ENCODE data around the gene FBXL17. TPM values are rescaled to one million over a fixed set of nuclear protein-coding genes. Genes with fewer than 3 reads are reported as not detected.

FBXL17 gene
- total RNA-seq, 1 donor from 2014 or later: 26.9 TPM

GRCh38 chr5:108257996-108258395 lies 123.9 kb downstream of the FBXL17 start:
- POLR2A ChIA-PET: no interaction called here
- intact Hi-C loops (cut with micrococcal nuclease): no loop called here
- no peak for DNase-seq
- ATAC-seq (ENCODE audit: low read depth): no peak
- no peak overlapping the region for H3K4me3 Mint-ChIP-seq
- H3K27me3 Mint-ChIP-seq: no peaks in the 10 kb centered on the region
- H3K9me3 Mint-ChIP-seq: no peaks in the 10 kb centered on the region
- CTCF ChIA-PET: interaction anchor here (2.8 kb wide), 1 partner anchor 124 kb away, joined by 10 read pairs; the partner anchor contains the start of gene FBXL17
- H3K4me1 Mint-ChIP-seq: peaks cover 7% of the 10 kb centered on the region
- no peak for TF ChIP-seq CTCF (IDR thresholded peaks at IDR 0.05)
- no peaks in the 10 kb centered on the region for H3K36me3 Mint-ChIP-seq (ENCODE audit: low read depth)
- H3K27ac Mint-ChIP-seq: no peak overlapping the region

- CTCF ChIA-PET: no interaction called here
- no peak for TF ChIP-seq CTCF (IDR thresholded peaks at IDR 0.05)
- H3K4me3 Mint-ChIP-seq: no peak overlapping the region
Measured at GRCh38 chr5:108255468-108255867, 126.4 kb downstream of the FBXL17 start.

GRCh38 chr5:108251350-108251749 lies 130.5 kb downstream of the FBXL17 start:
- TF ChIP-seq CTCF (IDR thresholded peaks at IDR 0.05): no peak
- Mint-ChIP-seq H3K27ac (no peak overlapping the region), H3K36me3 (ENCODE audit: low read depth) (peaks cover 7% of the 10 kb centered on the region), H3K4me3 (no peak overlapping the region), H3K4me1 (no peaks in the 10 kb centered on the region), H3K9me3 (no peaks in the 10 kb centered on the region), H3K27me3 (no peaks in the 10 kb centered on the region)
- ATAC-seq (ENCODE audit: low read depth): no peak
- POLR2A ChIA-PET: no interaction called here
- CTCF ChIA-PET: interaction anchor here (1.8 kb wide), 1 partner anchor 9 kb away, joined by 11 read pairs; no protein-coding TSS in a partner anchor
- intact Hi-C loops (cut with micrococcal nuclease): no loop called here
- DNase-seq: no peak

More at GRCh38 chr5:108255468-108255867, 126.4 kb downstream of the FBXL17 start:
- Mint-ChIP-seq H3K27me3 (no peaks in the 10 kb centered on the region), H3K9me3 (no peaks in the 10 kb centered on the region), H3K27ac (no peak overlapping the region), H3K36me3 (ENCODE audit: low read depth) (no peaks in the 10 kb centered on the region), H3K4me1 (peaks cover 5% of the 10 kb centered on the region)
- intact Hi-C loops (cut with micrococcal nuclease): no loop called here
- ATAC-seq (ENCODE audit: low read depth) (no peak), DNase-seq (no peak)
- POLR2A ChIA-PET: no interaction called here

GRCh38 chr5:108249785-108250426 lies 132.0 kb downstream of the FBXL17 start:
- Mint-ChIP-seq H3K27ac (no peak overlapping the region), H3K4me3 (no peak overlapping the region), H3K36me3 (ENCODE audit: low read depth) (peaks cover 7% of the 10 kb centered on the region), H3K9me3 (no peaks in the 10 kb centered on the region), H3K27me3 (no peaks in the 10 kb centered on the region), H3K4me1 (no peaks in the 10 kb centered on the region)
- ATAC-seq (ENCODE audit: low read depth) (no peak), DNase-seq (no peak)
- POLR2A ChIA-PET: no interaction called here
- no peak for TF ChIP-seq CTCF (IDR thresholded peaks at IDR 0.05)
- intact Hi-C loops (cut with micrococcal nuclease): no loop called here
- CTCF ChIA-PET: interaction anchor here (2.3 kb wide), 1 partner anchor 10 kb away, joined by 10 read pairs; no protein-coding TSS in a partner anchor

- CTCF ChIA-PET: interaction anchor here (2.3 kb wide), 1 partner anchor 11 kb away, joined by 10 read pairs; no protein-coding TSS in a partner anchor
- no peaks in the 10 kb centered on the region for H3K4me1 Mint-ChIP-seq
- POLR2A ChIA-PET: no interaction called here
Measured at GRCh38 chr5:108249095-108249784, 132.7 kb downstream of the FBXL17 start.

More at GRCh38 chr5:108249095-108249784, 132.7 kb downstream of the FBXL17 start:
- H3K9me3 Mint-ChIP-seq: no peaks in the 10 kb centered on the region
- no peak for TF ChIP-seq CTCF (IDR thresholded peaks at IDR 0.05)
- H3K27ac Mint-ChIP-seq: no peak overlapping the region
- H3K4me3 Mint-ChIP-seq: no peak overlapping the region
- H3K27me3 Mint-ChIP-seq: no peaks in the 10 kb centered on the region
- no peak for DNase-seq
- intact Hi-C loops (cut with micrococcal nuclease): no loop called here
- H3K36me3 Mint-ChIP-seq (ENCODE audit: low read depth): peaks cover 7% of the 10 kb centered on the region
- no peak for ATAC-seq (ENCODE audit: low read depth)

Data from activated B cell treated with CpG ODN at 0.5 μM for 24 hours (primary cell).